GM12878 (cell line): ENCODE data around the gene RTN4R. TPM values are rescaled to one million over a fixed set of nuclear protein-coding genes. Genes with fewer than 3 reads are reported as not detected.

Source experiments
- ATAC-seq: fragments of 200-7000 bp; cut with Tn5 transposase; 3 replicates; pipeline ENCODE4 v1.9.1; 2020; ENCODE audit warnings: mild to moderate bottlenecking, moderate library complexity
- BruUV-seq: library from RNA; stranded (reverse); fragments of 400-500 nt; replicated peaks from 2 replicates; lab custom pipeline; 2021; lab: Mats Ljungman, UMichigan
- CTCF ChIA-PET: fragments of 300-600 bp; sonication (Branson Sonifier 250); formaldehyde crosslinking; extraction: SDS; loops from one replicate; lab custom pipeline; 2021; ENCODE audit warnings: inconsistent platforms; lab: Yijun Ruan, JAX
- POLR2A ChIA-PET: fragments of 350-600 bp; formaldehyde crosslinking; extraction: SDS; loops from one replicate; lab custom pipeline; 2021; ENCODE audit warnings: inconsistent platforms; lab: Charles Lee
- RAD21 ChIA-PET: fragments of 300-600 bp; sonication (Branson Sonifier 250); formaldehyde crosslinking; loops from one replicate; lab custom pipeline; 2023; ENCODE audit warnings: antibody characterized with exemption; ENCODE audit not compliant: unreplicated experiment; lab: Charles Lee
- SMC1A ChIA-PET: fragments of 300-600 bp; sonication (Branson Sonifier 250); formaldehyde crosslinking; loops from one replicate; lab custom pipeline; 2023; ENCODE audit not compliant: unreplicated experiment, uncharacterized antibody; lab: Charles Lee
- DNase-seq: peaks from one replicate; pipeline ENCODE4 v3.0.0-alpha.2; 2011; ENCODE audit warnings: low read depth, low spot score
- FAIRE-seq: peaks from 3 replicates; lab custom pipeline; 2011; peaks lifted over from hg19 to GRCh38; lab: Jason Lieb, UNC
- H2AFZ ChIP-seq: 2 replicates; pipeline ENCODE4 v1.6.0; 2011; ENCODE audit warnings: low read depth, low read length, control low read depth; ENCODE audit not compliant: control insufficient read depth
- H3K27ac ChIP-seq: 2 replicates; pipeline ENCODE4 v1.5.1; 2011; ENCODE audit warnings: control low read depth; ENCODE audit not compliant: control insufficient read depth, insufficient read depth
- H3K27me3 ChIP-seq, 2 experiments: replicated peaks in 1 of 2; 2 replicates each; pipeline versions ENCODE4 v1.6.0 to v1.6.1; 2011; ENCODE audit warnings: low read length in 1 of 2; ENCODE audit not compliant: control insufficient read depth in 2 of 2, insufficient read depth in 2 of 2
- H3K36me3 ChIP-seq, 2 experiments: 2 replicates each; pipeline ENCODE4 v1.5.1; 2011; ENCODE audit warnings: low read length in 1 of 2; ENCODE audit not compliant: control insufficient read depth in 2 of 2, insufficient read depth in 2 of 2
- H3K4me1 ChIP-seq: 2 replicates; pipeline ENCODE4 v1.6.1; 2011; ENCODE audit warnings: mild to moderate bottlenecking, low read length, moderate library complexity, mixed read lengths; ENCODE audit not compliant: control insufficient read depth, insufficient read depth
- H3K4me2 ChIP-seq: 2 replicates; pipeline ENCODE4 v1.6.0; 2011; ENCODE audit warnings: control low read depth; ENCODE audit not compliant: control insufficient read depth, insufficient read depth
- H3K4me3 ChIP-seq: fragments of 200-600 bp; sonication (generic); 2 replicates; pipeline ENCODE4 v1.5.1; 2016
- H3K79me2 ChIP-seq: 2 replicates; pipeline ENCODE4 v1.6.0; 2011; ENCODE audit warnings: low read length; ENCODE audit not compliant: control insufficient read depth, insufficient read depth
- H3K9ac ChIP-seq: 2 replicates; pipeline ENCODE4 v1.8.0; 2011; ENCODE audit warnings: low read length, control low read depth, mixed read lengths; ENCODE audit not compliant: control insufficient read depth, insufficient read depth
- H3K9me3 ChIP-seq: replicated peaks from 3 replicates; pipeline ENCODE4 v1.5.1; 2011; ENCODE audit warnings: mild to moderate bottlenecking, low read length; ENCODE audit not compliant: control insufficient read depth, insufficient read depth
- H4K20me1 ChIP-seq: 2 replicates; pipeline ENCODE4 v1.6.0; 2011; ENCODE audit not compliant: control insufficient read depth, insufficient read depth
- BRCA1 ChIP-seq: IDR thresholded peaks from 2 replicates; pipeline ENCODE4 v1.6.1; 2011; ENCODE audit warnings: low read depth, low read length, improper control_type of control experiment
- CHD1 ChIP-seq: IDR thresholded peaks from 2 replicates; pipeline ENCODE4 v1.6.1; 2012; ENCODE audit warnings: low read depth, low read length, improper control_type of control experiment
- CHD2 ChIP-seq: IDR thresholded peaks from 2 replicates; pipeline ENCODE4 v1.6.1; 2011; ENCODE audit warnings: low read depth, low read length, improper control_type of control experiment, borderline replicate concordance
- EP300 ChIP-seq, 2 experiments: fragments of 150-350 bp in 1 of 2; IDR thresholded peaks; 2 replicates each; pipeline ENCODE4 v1.6.1; 2011 to 2012; ENCODE audit warnings: low read depth in 2 of 2, low read length in 2 of 2, borderline replicate concordance in 1 of 2, improper control_type of control experiment in 1 of 2, inconsistent platforms in 1 of 2; ENCODE audit not compliant: control insufficient read depth in 1 of 2
- EZH2 ChIP-seq: IDR thresholded peaks from 2 replicates; pipeline ENCODE4 v1.6.1; 2012; ENCODE audit warnings: low read depth, mild to moderate bottlenecking, control low read depth, inconsistent platforms, low read length, borderline replicate concordance; ENCODE audit not compliant: control insufficient read depth
- FOXK2 ChIP-seq: fragments of 450-650 bp; IDR thresholded peaks from 2 replicates; pipeline ENCODE4 v1.6.1; 2017; ENCODE audit warnings: mild to moderate bottlenecking, moderate library complexity
- HSF1 ChIP-seq: fragments of 150-350 bp; IDR thresholded peaks from 2 replicates; pipeline ENCODE4 v1.6.1; 2014; ENCODE audit warnings: mild to moderate bottlenecking, low read depth, low read length
- IKZF1 ChIP-seq: fragments of 450-650 bp; conservative IDR thresholded peaks from 2 replicates; pipeline ENCODE4 v1.6.1; 2017; ENCODE audit warnings: antibody characterized with exemption, mild to moderate bottlenecking
- IKZF2 ChIP-seq, 2 experiments: fragments of 450-650 bp; IDR thresholded peaks; 2 replicates each; pipeline ENCODE4 v1.6.1; 2017; ENCODE audit warnings: mild to moderate bottlenecking in 2 of 2, moderate library complexity in 2 of 2
- IRF4 ChIP-seq: IDR thresholded peaks from 2 replicates; pipeline ENCODE4 v1.6.1; 2011; ENCODE audit warnings: low read depth, low read length
- MTA2 ChIP-seq: fragments of 450-650 bp; IDR thresholded peaks from 2 replicates; pipeline ENCODE4 v1.6.1; 2016; ENCODE audit warnings: low read depth, mild to moderate bottlenecking, moderate library complexity
- MYB ChIP-seq: fragments of 150-350 bp; IDR thresholded peaks from 2 replicates; pipeline ENCODE4 v1.6.1; 2014; ENCODE audit warnings: mild to moderate bottlenecking, low read depth, low read length, borderline replicate concordance
- NBN ChIP-seq: fragments of 450-650 bp; IDR thresholded peaks from 2 replicates; pipeline ENCODE4 v1.6.1; 2016
- NKRF ChIP-seq: fragments of 450-650 bp; conservative IDR thresholded peaks from 2 replicates; pipeline ENCODE4 v1.6.1; 2017; ENCODE audit warnings: mild to moderate bottlenecking, moderate library complexity
- RAD21 ChIP-seq: IDR thresholded peaks from 2 replicates; pipeline ENCODE4 v1.6.1; 2011; ENCODE audit warnings: mild to moderate bottlenecking, low read depth, low read length, moderate library complexity; ENCODE audit not compliant: insufficient read depth
- SMAD1 ChIP-seq: fragments of 450-650 bp; IDR thresholded peaks from 2 replicates; pipeline ENCODE4 v1.6.1; 2018; ENCODE audit warnings: mild to moderate bottlenecking, low read depth; ENCODE audit not compliant: partially characterized antibody
- SREBF1 ChIP-seq: IDR thresholded peaks from 2 replicates; pipeline ENCODE4 v1.6.1; 2012; ENCODE audit warnings: mild to moderate bottlenecking, low read length
- ZBTB4 ChIP-seq: fragments of 450-650 bp; formaldehyde crosslinking; IDR thresholded peaks from 2 replicates; pipeline ENCODE4 v1.4.0; 2022; ENCODE audit warnings: mild to moderate bottlenecking, moderate library complexity
- WGBS: methylation state at CpG from one replicate; pipeline ENCODE4 v1.1.6; 2016; ENCODE audit warnings: low lambda C conversion rate; ENCODE audit not compliant: insufficient replicate concordance, insufficient coverage; ENCODE audit errors: missing lambda C conversion rate; 5-methylcytosine and 5-hydroxymethylcytosine counted together
- in situ Hi-C: fragments of 300-500 bp; cut with MboI; formaldehyde crosslinking; loops from 9 replicates; pipeline ENCODE4 v1.14.3; 2018; ENCODE audit warnings: mixed read lengths
- intact Hi-C: fragments of 100-400 bp; cut with micrococcal nuclease; formaldehyde crosslinking; loops from one replicate; pipeline ENCODE4 v1.14.2; 2022; ENCODE audit not compliant: unreplicated experiment
- polyA plus RNA-seq, 11 experiments: library from polyadenylated mRNA; depleted of rRNA in 4 of 11; unstranded in 6 of 11; stranded (reverse) in 5 of 11; fragments of >200 nt; fragmentation: Nextera tagmentation in 4 of 11; fragmentation: Illumina TruSeq in 1 of 11; extraction: Ambion mirVana in 4 of 11; extraction: Trizol in 1 of 11; gene quantifications; 1 replicate in 1 of 11; 2 replicates in 10 of 11; pipeline versions ENCODE4 v1.2.1 to v1.2.3, GENCODE V29; 2011 to 2016; ENCODE audit warnings: inconsistent platforms in 2 of 11, missing spikeins in 2 of 11, low read depth in 1 of 11
- total RNA-seq, 4 experiments: library from RNA; depleted of rRNA in 3 of 4; stranded (reverse); fragments of >200 nt in 3 of 4; fragmentation: Illumina TruSeq in 1 of 4; extraction: Trizol in 1 of 4; gene quantifications; 2 replicates each; pipeline versions ENCODE4 v1.2.1 to v1.2.3, GENCODE V29; 2013 to 2021

Gene RTN4R
- total and polyA plus RNA-seq, 10 of the 15 experiments (the other 5 are each of a cell fraction or from before 2014, with no cell fraction given): 0.03 to 1.0 (median 0.60) TPM; not detected in 2

GRCh38 chr22:20240900-20241299, 27.2 kb downstream of the RTN4R start:
- Histone ChIP-seq H3K4me2 (no peak overlapping the region), H3K9ac (no peak overlapping the region), H3K4me1 (peaks cover 38% of the 10 kb centered on the region), H3K4me3 (no peak overlapping the region), H3K9me3 (no peaks in the 10 kb centered on the region), H3K27ac (no peak overlapping the region), H3K27me3 (no peaks in the 10 kb centered on the region), H2AFZ (no peak overlapping the region), H3K36me3 (no peaks in the 10 kb centered on the region), H3K79me2 (no peaks in the 10 kb centered on the region), H4K20me1 (no peaks in the 10 kb centered on the region)
- no peak for TF ChIP-seq ZBTB4 (CRISPR knock-in tag)
- no peak for TF ChIP-seq SREBF1
- no peak for TF ChIP-seq IRF4
- no peak for TF ChIP-seq SMAD1
- TF ChIP-seq NKRF: no peak
- TF ChIP-seq EP300 (IDR thresholded peaks at IDR 0.05; ENCODE audit: borderline replicate concordance in 1 of 2, control insufficient read depth in 1 of 2, low read depth in 2 of 2, low read length in 2 of 2): no peak
- TF ChIP-seq MTA2: no peak
- no peak for TF ChIP-seq MYB
- TF ChIP-seq NBN: no peak
- no peak for TF ChIP-seq RAD21
- TF ChIP-seq BRCA1: no peak
- TF ChIP-seq CHD2: no peak
- no peak for TF ChIP-seq HSF1
- TF ChIP-seq FOXK2: no peak
- no peak for TF ChIP-seq CHD1
- no peak for TF ChIP-seq EZH2
- TF ChIP-seq IKZF2 (IDR thresholded peaks at IDR 0.05): no peak
- TF ChIP-seq IKZF1: no peak
- intact Hi-C loops: no loop called here
- ChIA-PET CTCF (no interaction called here), RAD21 (no interaction called here), SMC1A (no interaction called here), POLR2A (no interaction called here)
- no peak for DNase-seq
- no peak for ATAC-seq
- WGBS: 31% methylated on average over 8 of the region's 8 CpGs
- FAIRE-seq: no peak
- BruUV-seq: no TSS peak
- in situ Hi-C loops: no loop called here
